ENCODE results near the gene CDH4.
A peak's percentile ranks its signal among the peaks of the same experiment; 100 is the strongest.

Gene CDH4

GRCh38 chr20:61773926-61774587, 522.0 kb downstream of the CDH4 start:
- no peak overlapping the region for H3K4me2 ChIP-seq (ENCODE audit: low read length)
- no peak overlapping the region for H3K27ac ChIP-seq (ENCODE audit: low read depth, low read length)
- H3K23ac ChIP-seq (ENCODE audit: low read length): no peak overlapping the region
- no peak overlapping the region for H3K14ac ChIP-seq (ENCODE audit: low read length)
- peaks cover 8% of the 10 kb centered on the region for H3K9me3 ChIP-seq (ENCODE audit: insufficient read depth, low read depth, low read length)
- H3K79me2 ChIP-seq (ENCODE audit: control insufficient read depth, insufficient read depth, low read length, poor library complexity): no peaks in the 10 kb centered on the region
- H3K18ac ChIP-seq (ENCODE audit: low read length): no peak overlapping the region
- H4K91ac ChIP-seq (ENCODE audit: low read depth, low read length): no peak overlapping the region
- H3K79me1 ChIP-seq (ENCODE audit: low read length): no peaks in the 10 kb centered on the region
- DNase-seq: no peak
- no peak overlapping the region for H3K4ac ChIP-seq (ENCODE audit: low read depth, low read length)
- H3K9ac ChIP-seq (ENCODE audit: low read length): no peak overlapping the region
- H3K36me3 ChIP-seq (ENCODE audit: control insufficient read depth in 1 of 2, insufficient read depth in 2 of 2, low read length in 2 of 2): no peaks in the 10 kb centered on the region
- H2BK12ac ChIP-seq (ENCODE audit: low read length): no peak overlapping the region
- no peak overlapping the region for H4K8ac ChIP-seq (ENCODE audit: low read depth, low read length)
- no peak overlapping the region for H2BK5ac ChIP-seq (ENCODE audit: low read depth, low read length, poor library complexity)
- no peaks in the 10 kb centered on the region for H3K4me1 ChIP-seq (ENCODE audit: control insufficient read depth in 1 of 2, insufficient read depth in 2 of 2, low read length in 2 of 2)
- H2BK120ac ChIP-seq (ENCODE audit: insufficient read depth, low read length, poor library complexity): no peak overlapping the region
- WGBS (ENCODE audit: extremely low coverage, insufficient coverage, insufficient read length): no CpG with 5 or more reads among the region's 14 CpGs
- H3K4me3 ChIP-seq (ENCODE audit: low read depth, low read length): peak overlapping the region; percentile 25
- H4K12ac ChIP-seq (ENCODE audit: low read depth, low read length): no peak overlapping the region
- no peak overlapping the region for H2AK5ac ChIP-seq (ENCODE audit: low read length)
- no peak overlapping the region for H2AFZ ChIP-seq (ENCODE audit: insufficient read depth, low read length, poor library complexity)
- H3K27me3 ChIP-seq (ENCODE audit: insufficient read depth, low read length): no peaks in the 10 kb centered on the region

GRCh38 chr20:61775423-61775822, 523.4 kb downstream of the CDH4 start:
- no peak overlapping the region for H3K18ac ChIP-seq (ENCODE audit: low read length)
- H3K27ac ChIP-seq (ENCODE audit: low read depth, low read length): no peak overlapping the region
- WGBS (ENCODE audit: extremely low coverage, insufficient coverage, insufficient read length): no CpG with 5 or more reads among the region's 4 CpGs
- no peak overlapping the region for H3K4me2 ChIP-seq (ENCODE audit: low read length)
- no peaks in the 10 kb centered on the region for H3K27me3 ChIP-seq (ENCODE audit: insufficient read depth, low read length)
- H4K8ac ChIP-seq (ENCODE audit: low read depth, low read length): no peak overlapping the region
- no peaks in the 10 kb centered on the region for H3K79me2 ChIP-seq (ENCODE audit: control insufficient read depth, insufficient read depth, low read length, poor library complexity)
- H2BK120ac ChIP-seq (ENCODE audit: insufficient read depth, low read length, poor library complexity): no peak overlapping the region
- no peak overlapping the region for H3K4me3 ChIP-seq (ENCODE audit: low read depth, low read length)
- no peak overlapping the region for H4K12ac ChIP-seq (ENCODE audit: low read depth, low read length)
- no peak for DNase-seq
- H3K79me1 ChIP-seq (ENCODE audit: low read length): no peaks in the 10 kb centered on the region
- H3K14ac ChIP-seq (ENCODE audit: low read length): no peak overlapping the region
- no peak overlapping the region for H3K9ac ChIP-seq (ENCODE audit: low read length)
- no peak overlapping the region for H4K91ac ChIP-seq (ENCODE audit: low read depth, low read length)
- H3K23ac ChIP-seq (ENCODE audit: low read length): no peak overlapping the region
- no peak overlapping the region for H3K4ac ChIP-seq (ENCODE audit: low read depth, low read length)
- H2BK12ac ChIP-seq (ENCODE audit: low read length): no peak overlapping the region
- no peak overlapping the region for H2AFZ ChIP-seq (ENCODE audit: insufficient read depth, low read length, poor library complexity)
- H3K9me3 ChIP-seq (ENCODE audit: insufficient read depth, low read depth, low read length): peaks cover 3% of the 10 kb centered on the region
- no peaks in the 10 kb centered on the region for H3K4me1 ChIP-seq (ENCODE audit: control insufficient read depth in 1 of 2, insufficient read depth in 2 of 2, low read length in 2 of 2)
- H3K36me3 ChIP-seq (ENCODE audit: control insufficient read depth in 1 of 2, insufficient read depth in 2 of 2, low read length in 2 of 2): no peaks in the 10 kb centered on the region
- H2BK5ac ChIP-seq (ENCODE audit: low read depth, low read length, poor library complexity): no peak overlapping the region
- H2AK5ac ChIP-seq (ENCODE audit: low read length): no peak overlapping the region

- Histone ChIP-seq H3K27me3 (ENCODE audit: insufficient read depth, low read length) (no peaks in the 10 kb centered on the region), H4K12ac (ENCODE audit: low read depth, low read length) (no peak overlapping the region)
Measured at GRCh38 chr20:61776491-61777075, 524.5 kb downstream of the CDH4 start.

GRCh38 chr20:61777773-61778494, 525.9 kb downstream of the CDH4 start:
- H3K27ac ChIP-seq (ENCODE audit: low read depth, low read length): no peak overlapping the region
- no peak for DNase-seq
- H3K4me3 ChIP-seq (ENCODE audit: low read depth, low read length): no peak overlapping the region
- no peak overlapping the region for H2BK5ac ChIP-seq (ENCODE audit: low read depth, low read length, poor library complexity)
- H2AK5ac ChIP-seq (ENCODE audit: low read length): no peak overlapping the region
- H3K4me2 ChIP-seq (ENCODE audit: low read length): no peak overlapping the region
- H4K12ac ChIP-seq (ENCODE audit: low read depth, low read length): no peak overlapping the region
- no CpG with 5 or more reads among the region's 24 CpGs for WGBS (ENCODE audit: extremely low coverage, insufficient coverage, insufficient read length)
- no peak overlapping the region for H3K14ac ChIP-seq (ENCODE audit: low read length)
- H3K9me3 ChIP-seq (ENCODE audit: insufficient read depth, low read depth, low read length): peaks cover 3% of the 10 kb centered on the region
- H2AFZ ChIP-seq (ENCODE audit: insufficient read depth, low read length, poor library complexity): no peak overlapping the region
- H2BK120ac ChIP-seq (ENCODE audit: insufficient read depth, low read length, poor library complexity): no peak overlapping the region
- no peak overlapping the region for H2BK12ac ChIP-seq (ENCODE audit: low read length)
- H3K27me3 ChIP-seq (ENCODE audit: insufficient read depth, low read length): no peaks in the 10 kb centered on the region
- H3K79me2 ChIP-seq (ENCODE audit: control insufficient read depth, insufficient read depth, low read length, poor library complexity): no peaks in the 10 kb centered on the region
- H3K36me3 ChIP-seq (ENCODE audit: control insufficient read depth in 1 of 2, insufficient read depth in 2 of 2, low read length in 2 of 2): no peaks in the 10 kb centered on the region
- no peak overlapping the region for H3K18ac ChIP-seq (ENCODE audit: low read length)
- no peaks in the 10 kb centered on the region for H3K79me1 ChIP-seq (ENCODE audit: low read length)
- no peak overlapping the region for H3K9ac ChIP-seq (ENCODE audit: low read length)
- no peaks in the 10 kb centered on the region for H3K4me1 ChIP-seq (ENCODE audit: control insufficient read depth in 1 of 2, insufficient read depth in 2 of 2, low read length in 2 of 2)
- H3K4ac ChIP-seq (ENCODE audit: low read depth, low read length): no peak overlapping the region
- H3K23ac ChIP-seq (ENCODE audit: low read length): no peak overlapping the region
- no peak overlapping the region for H4K91ac ChIP-seq (ENCODE audit: low read depth, low read length)
- no peak overlapping the region for H4K8ac ChIP-seq (ENCODE audit: low read depth, low read length)

More at GRCh38 chr20:61776491-61777075, 524.5 kb downstream of the CDH4 start:
- H3K14ac ChIP-seq (ENCODE audit: low read length): no peak overlapping the region
- H3K18ac ChIP-seq (ENCODE audit: low read length): no peak overlapping the region
- H3K4me2 ChIP-seq (ENCODE audit: low read length): no peak overlapping the region
- H2AFZ ChIP-seq (ENCODE audit: insufficient read depth, low read length, poor library complexity): no peak overlapping the region
- H3K4me3 ChIP-seq (ENCODE audit: low read depth, low read length): no peak overlapping the region
- peaks cover 3% of the 10 kb centered on the region for H3K9me3 ChIP-seq (ENCODE audit: insufficient read depth, low read depth, low read length)
- no peak overlapping the region for H3K4ac ChIP-seq (ENCODE audit: low read depth, low read length)
- no peak overlapping the region for H3K27ac ChIP-seq (ENCODE audit: low read depth, low read length)
- DNase-seq: no peak
- no peak overlapping the region for H4K91ac ChIP-seq (ENCODE audit: low read depth, low read length)
- no CpG with 5 or more reads among the region's 18 CpGs for WGBS (ENCODE audit: extremely low coverage, insufficient coverage, insufficient read length)
- H2AK5ac ChIP-seq (ENCODE audit: low read length): no peak overlapping the region
- H3K36me3 ChIP-seq (ENCODE audit: control insufficient read depth in 1 of 2, insufficient read depth in 2 of 2, low read length in 2 of 2): no peaks in the 10 kb centered on the region
- H2BK12ac ChIP-seq (ENCODE audit: low read length): no peak overlapping the region
- no peak overlapping the region for H2BK120ac ChIP-seq (ENCODE audit: insufficient read depth, low read length, poor library complexity)
- no peak overlapping the region for H4K8ac ChIP-seq (ENCODE audit: low read depth, low read length)
- H3K79me2 ChIP-seq (ENCODE audit: control insufficient read depth, insufficient read depth, low read length, poor library complexity): no peaks in the 10 kb centered on the region
- no peaks in the 10 kb centered on the region for H3K4me1 ChIP-seq (ENCODE audit: control insufficient read depth in 1 of 2, insufficient read depth in 2 of 2, low read length in 2 of 2)
- H3K79me1 ChIP-seq (ENCODE audit: low read length): no peaks in the 10 kb centered on the region
- H3K9ac ChIP-seq (ENCODE audit: low read length): no peak overlapping the region
- no peak overlapping the region for H3K23ac ChIP-seq (ENCODE audit: low read length)
- no peak overlapping the region for H2BK5ac ChIP-seq (ENCODE audit: low read depth, low read length, poor library complexity)
